Measurements from ENCODE around the gene PCDHGB4. TPM values are rescaled to one million over a fixed set of nuclear protein-coding genes. Genes with fewer than 3 reads are reported as not detected.

PCDHGB4 gene
- total and polyA plus RNA-seq, 9 of the 15 experiments (the other 6 are each of a cell fraction or from before 2014, with no cell fraction given), result 0.01 to 0.14 (median 0.03) TPM; not detected in 5

- no peak for TF ChIP-seq REST (IDR thresholded peaks at IDR 0.05; ENCODE audit: borderline replicate concordance)
- TF ChIP-seq REST (CRISPR knock-in tag; IDR thresholded peaks at IDR 0.05; ENCODE audit: low read depth), result no peak
- TF ChIP-seq MCM7 (IDR thresholded peaks at IDR 0.05), result no peak
- no peak for TF ChIP-seq LCOR (CRISPR knock-in tag; IDR thresholded peaks at IDR 0.05)
Measured at GRCh38 chr5:141355641-141356040, 31.9 kb upstream of the PCDHGB4 start (continued).
